ENCODE measurements around the gene FBXL14.
A peak's percentile ranks its signal among the peaks of the same experiment; 100 is the strongest.

FBXL14 gene

DNA sequence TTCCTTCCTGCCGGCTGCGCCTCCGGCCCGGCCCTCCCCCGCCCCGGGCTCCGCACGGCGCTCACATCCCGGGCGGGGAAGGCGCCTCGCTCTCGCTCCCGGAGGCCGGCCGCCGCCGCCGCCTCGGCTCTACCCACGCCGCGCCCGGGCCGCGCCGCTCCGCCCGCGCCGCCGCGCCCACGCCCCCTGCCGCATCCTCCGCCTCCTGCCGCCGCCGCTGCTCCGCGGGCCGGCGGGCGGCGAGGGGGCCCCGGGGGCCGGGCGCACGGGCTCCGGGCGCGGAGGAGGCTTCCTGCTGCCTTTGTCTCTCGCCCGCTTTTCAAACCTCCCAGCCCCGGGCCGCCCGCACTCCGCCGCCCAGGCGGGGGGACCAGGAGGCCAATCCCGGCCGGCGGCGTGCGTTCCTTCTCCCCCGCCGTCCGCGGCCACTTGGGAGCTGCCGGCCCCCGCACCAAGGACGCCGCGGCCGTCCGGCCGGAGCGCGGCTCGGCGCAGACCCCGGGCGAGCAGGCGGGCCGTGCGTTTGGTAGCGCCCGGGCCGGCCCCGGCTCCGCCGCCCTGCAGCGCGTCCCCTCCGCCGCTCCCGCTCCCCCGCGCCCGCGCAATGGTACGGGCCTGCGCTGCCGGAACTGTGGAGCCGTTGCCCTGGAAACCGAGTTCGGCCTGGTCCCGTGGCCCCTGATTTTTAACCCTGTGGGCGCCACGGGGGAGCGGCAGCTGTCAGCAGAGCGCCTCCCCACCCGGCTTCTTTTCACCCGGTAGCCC, at the start of gene FBXL14:
FBXL14 (minus strand) TSS at position 321 of the 765 bp plus-strand sequence. CDS start 515 bp downstream, outside the sequence.
- DNase-seq (ENCODE audit: low read depth in 2 of 2): no peak

- DNase-seq (ENCODE audit: low read depth in 2 of 2): no peak
Observed at GRCh38 chr12:1643905-1644533, 49.6 kb upstream of the FBXL14 start.

- no peak for DNase-seq (ENCODE audit: low read depth in 2 of 2)
Observed at GRCh38 chr12:1643043-1643442, 48.7 kb upstream of the FBXL14 start.

GRCh38 chr12:1642513-1642912, 48.1 kb upstream of the FBXL14 start:
- no peak for DNase-seq (ENCODE audit: low read depth in 2 of 2)

- DNase-seq (ENCODE audit: low read depth in 2 of 2): no peak
Observed at GRCh38 chr12:1640328-1641234, 46.2 kb upstream of the FBXL14 start.

- no peak for DNase-seq (ENCODE audit: low read depth in 2 of 2)
Observed at GRCh38 chr12:1639538-1639937, 45.2 kb upstream of the FBXL14 start.

GRCh38 chr12:1638203-1638602, 43.8 kb upstream of the FBXL14 start:
- no peak for DNase-seq (ENCODE audit: low read depth in 2 of 2)

DNA sequence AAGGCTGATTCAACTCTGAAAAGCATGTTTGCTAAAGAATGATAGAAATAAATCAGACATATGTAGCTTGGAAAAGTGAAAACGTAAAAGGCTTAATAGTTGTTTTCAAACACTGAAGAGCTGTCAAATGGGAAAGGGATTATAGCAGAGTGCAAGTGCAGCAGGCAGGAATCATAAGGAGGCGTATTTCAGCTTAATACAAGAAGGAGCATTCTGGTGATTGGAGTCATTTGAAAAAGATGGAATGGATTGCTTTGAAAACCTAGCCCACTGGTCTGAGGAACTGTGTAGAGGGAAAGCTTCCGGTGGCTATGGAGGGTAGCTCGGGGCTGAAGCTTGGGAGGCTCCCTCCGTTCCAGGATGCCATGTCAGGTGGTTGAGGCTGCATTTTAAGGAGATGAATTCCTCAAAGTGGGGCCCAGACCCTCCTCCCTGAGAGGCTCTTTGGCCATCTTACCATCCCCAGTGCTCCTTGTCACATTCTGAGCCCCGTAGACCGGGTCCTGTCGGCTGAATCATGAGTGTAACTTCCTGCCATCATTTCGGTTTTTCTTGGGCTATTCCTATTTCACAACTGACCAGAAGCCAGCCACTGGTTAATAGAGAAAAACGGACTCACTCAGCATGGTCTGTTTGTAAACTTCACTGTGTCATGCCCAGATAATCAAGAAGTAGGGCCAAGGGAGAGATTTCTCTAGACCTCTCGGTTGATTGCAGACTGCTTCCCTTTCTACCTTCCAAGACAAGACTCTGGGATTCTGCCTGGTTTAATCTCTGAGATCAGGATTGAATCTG, 41.1 kb upstream of the FBXL14 start:
- DNase-seq (ENCODE audit: low read depth in 2 of 2): no peak

- peak; percentile 19 to 24 for DNase-seq (ENCODE audit: low read depth in 2 of 2)
Observed at GRCh38 chr12:1634590-1635191, 40.3 kb upstream of the FBXL14 start.

DNA sequence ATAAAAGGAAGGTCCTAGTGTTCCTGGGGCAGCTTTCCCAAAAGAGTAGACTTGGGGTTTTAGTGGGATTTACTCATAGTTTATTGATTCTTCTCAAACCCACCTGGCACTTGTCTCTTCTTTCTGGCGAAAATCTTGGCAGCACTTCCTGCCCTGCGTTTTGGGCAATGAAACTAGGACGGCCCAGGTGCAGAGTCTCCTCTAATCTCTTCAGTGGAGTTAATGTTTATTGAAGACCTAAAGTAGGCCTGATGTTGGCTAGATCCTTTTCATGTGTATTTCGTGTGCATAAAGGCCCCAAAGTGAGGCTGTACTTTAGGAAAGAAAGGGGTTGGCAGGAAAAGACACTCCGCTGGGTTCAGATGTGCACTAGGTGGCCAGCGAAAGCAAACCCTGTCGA, 39.8 kb upstream of the FBXL14 start:
- DNase-seq (ENCODE audit: low read depth in 2 of 2): no peak

DNA sequence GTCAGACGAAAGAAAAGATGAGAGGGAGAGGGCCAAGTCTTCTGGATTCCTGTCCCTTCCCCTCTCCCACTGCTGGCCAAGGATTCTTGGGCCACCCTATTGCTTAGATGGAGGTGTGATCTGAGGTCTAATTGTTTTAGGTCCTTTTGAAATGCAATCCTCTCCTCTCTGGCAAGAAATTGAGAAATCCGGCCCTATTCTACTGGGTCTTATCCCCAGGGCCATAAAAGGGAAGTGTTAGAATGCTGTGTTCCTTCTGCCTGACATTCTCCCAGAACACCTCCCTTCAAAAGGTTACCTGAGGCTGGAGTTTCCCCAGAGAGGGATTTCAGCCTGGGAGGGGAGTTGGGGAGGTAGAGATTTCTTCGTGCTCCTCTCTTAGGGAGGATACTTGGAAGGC, 39.1 kb upstream of the FBXL14 start:
- DNase-seq (ENCODE audit: low read depth in 2 of 2): no peak

DNA sequence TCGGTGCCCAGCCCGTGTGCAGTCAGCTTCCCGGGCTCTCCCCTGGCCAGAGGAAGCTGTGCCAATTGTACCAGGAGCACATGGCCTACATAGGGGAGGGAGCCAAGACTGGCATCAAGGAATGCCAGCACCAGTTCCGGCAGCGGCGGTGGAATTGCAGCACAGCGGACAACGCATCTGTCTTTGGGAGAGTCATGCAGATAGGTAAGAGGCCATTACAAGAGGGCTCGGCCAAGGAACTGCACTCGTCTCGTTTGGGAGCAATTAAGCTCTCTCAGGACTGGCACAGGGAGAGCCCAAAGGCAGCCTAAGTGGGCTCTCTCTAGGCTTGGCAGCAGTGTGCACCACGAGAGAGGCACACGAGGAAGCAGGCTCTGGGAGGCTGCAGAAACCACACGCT, 38.3 kb upstream of the FBXL14 start:
- DNase-seq (ENCODE audit: low read depth in 2 of 2): no peak

DNA sequence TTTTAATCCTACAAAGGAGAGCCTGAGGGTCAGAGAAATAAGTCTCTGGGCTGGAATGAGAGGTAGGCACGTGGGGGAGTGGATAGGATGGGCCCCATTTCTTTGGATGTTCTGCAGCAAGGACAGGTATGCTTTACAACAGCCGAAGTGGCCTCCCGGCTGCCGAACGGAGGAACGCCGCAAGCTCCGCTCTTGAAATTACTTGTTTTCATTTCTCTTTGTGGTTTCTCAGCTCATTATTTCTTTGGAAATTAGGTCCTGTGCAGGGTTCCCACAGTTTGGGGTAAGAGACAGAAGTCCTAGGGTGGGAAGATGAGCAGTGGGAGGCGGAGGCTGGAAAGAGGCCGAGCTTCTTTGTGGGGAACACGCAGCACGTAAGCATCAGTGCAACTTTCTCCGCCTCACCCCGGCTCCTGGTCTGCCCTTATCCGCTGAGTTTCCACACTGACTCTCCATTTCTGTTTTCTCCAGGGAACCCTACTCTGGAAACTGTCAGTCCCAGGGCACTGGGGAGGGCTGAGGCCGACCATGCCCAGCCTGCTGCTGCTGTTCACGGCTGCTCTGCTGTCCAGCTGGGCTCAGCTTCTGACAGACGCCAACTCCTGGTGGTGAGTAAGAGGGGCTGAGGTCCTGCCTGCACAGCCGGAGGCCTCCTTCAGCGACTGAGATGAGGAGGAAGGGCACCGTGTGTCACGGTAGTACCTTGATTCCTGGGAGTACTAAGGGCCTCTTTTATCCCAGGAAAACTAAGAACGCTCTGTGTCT, 36.6 kb upstream of the FBXL14 start:
- no peak for DNase-seq (ENCODE audit: low read depth in 2 of 2)

GRCh38 chr12:1630133-1630826, 35.9 kb upstream of the FBXL14 start:
- DNase-seq (ENCODE audit: low read depth in 2 of 2): no peak

- no peak for DNase-seq (ENCODE audit: low read depth in 2 of 2)
Observed at GRCh38 chr12:1629338-1630132, 35.2 kb upstream of the FBXL14 start.

GRCh38 chr12:1628666-1629337, 34.4 kb upstream of the FBXL14 start, which contains the start of gene WNT5B:
WNT5B (plus strand) TSS chr12:1629231; CDS start chr12:1631355, 2,124 bp downstream.
- no peak for DNase-seq (ENCODE audit: low read depth in 2 of 2)

- DNase-seq (ENCODE audit: low read depth in 2 of 2): no peak
Observed at GRCh38 chr12:1622406-1622805, 28.0 kb upstream of the FBXL14 start.

GRCh38 chr12:1620092-1620491, 25.7 kb upstream of the FBXL14 start:
- DNase-seq (ENCODE audit: low read depth in 2 of 2): no peak
